22Rv1 (cell line): ENCODE data around the gene EYS.
"Not testable (repeated sequence)": the region's sequence is repeated elsewhere in the genome, so short reads cannot be mapped to it uniquely, and the experiment has no call there.

Experiments
- ZFX ChIP-seq: fragments of 450-650 bp; IDR thresholded peaks from 2 replicates; pipeline ENCODE4 v1.6.1; 2017; ENCODE audit warnings: antibody characterized with exemption, borderline replicate concordance
- TF ChIP-seq, protein P1 (sequence below): fragments of 450-650 bp; IDR thresholded peaks from 2 replicates; pipeline ENCODE4 v1.5.1; 2017; ENCODE audit warnings: mild to moderate bottlenecking

DNA sequence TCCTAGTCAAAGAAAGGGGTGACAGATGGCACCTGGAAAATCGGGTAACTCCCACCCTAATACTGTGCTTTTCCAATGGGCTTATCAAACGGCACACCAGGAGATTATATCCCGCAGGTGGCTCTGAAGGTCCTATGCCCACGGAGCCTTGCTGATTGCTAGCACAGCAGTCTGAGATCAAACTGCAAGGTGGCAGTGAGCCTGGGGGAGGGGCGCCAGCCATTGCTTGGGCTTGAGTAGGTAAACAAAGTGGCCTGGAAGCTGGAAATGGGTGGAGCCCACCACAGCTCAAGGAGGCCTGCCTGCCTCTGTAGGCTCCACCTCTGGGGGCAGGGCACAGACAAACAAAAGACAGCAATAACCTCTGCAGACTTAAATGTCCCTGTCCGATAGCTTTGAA lies 1258.9 kb downstream of the EYS start:
- TF ChIP-seq, protein P1, sequence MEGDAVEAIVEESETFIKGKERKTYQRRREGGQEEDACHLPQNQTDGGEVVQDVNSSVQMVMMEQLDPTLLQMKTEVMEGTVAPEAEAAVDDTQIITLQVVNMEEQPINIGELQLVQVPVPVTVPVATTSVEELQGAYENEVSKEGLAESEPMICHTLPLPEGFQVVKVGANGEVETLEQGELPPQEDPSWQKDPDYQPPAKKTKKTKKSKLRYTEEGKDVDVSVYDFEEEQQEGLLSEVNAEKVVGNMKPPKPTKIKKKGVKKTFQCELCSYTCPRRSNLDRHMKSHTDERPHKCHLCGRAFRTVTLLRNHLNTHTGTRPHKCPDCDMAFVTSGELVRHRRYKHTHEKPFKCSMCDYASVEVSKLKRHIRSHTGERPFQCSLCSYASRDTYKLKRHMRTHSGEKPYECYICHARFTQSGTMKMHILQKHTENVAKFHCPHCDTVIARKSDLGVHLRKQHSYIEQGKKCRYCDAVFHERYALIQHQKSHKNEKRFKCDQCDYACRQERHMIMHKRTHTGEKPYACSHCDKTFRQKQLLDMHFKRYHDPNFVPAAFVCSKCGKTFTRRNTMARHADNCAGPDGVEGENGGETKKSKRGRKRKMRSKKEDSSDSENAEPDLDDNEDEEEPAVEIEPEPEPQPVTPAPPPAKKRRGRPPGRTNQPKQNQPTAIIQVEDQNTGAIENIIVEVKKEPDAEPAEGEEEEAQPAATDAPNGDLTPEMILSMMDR: not testable (repeated sequence)
- not testable (repeated sequence) for TF ChIP-seq ZFX
